Anterior cingulate cortex (tissue), 58 donors: ENCODE data around the gene ENTPD2.
A peak's percentile ranks its signal among the peaks of the same experiment; 100 is the strongest.

Experiments
- DNase-seq, 58 donors: peaks; one replicate each; lab custom pipeline; 2025; lab: John Stamatoyannopoulos, UW

The ENTPD2 gene

GRCh38 chr9:137080260-137081122, 26.6 kb upstream of the ENTPD2 start:
- no peak for DNase-seq

GRCh38 chr9:137079401-137079787, 25.5 kb upstream of the ENTPD2 start:
- DNase-seq, result no peak

- no peak for DNase-seq
Observed at GRCh38 chr9:137078701-137079400, 25.0 kb upstream of the ENTPD2 start.

- DNase-seq, result peak in 1 of 58 donors; percentile 19
Observed at GRCh38 chr9:137077758-137078693, 24.2 kb upstream of the ENTPD2 start.

- peak in 54 of 58 donors; percentile 19 to 90 (median 72) for DNase-seq
Observed at GRCh38 chr9:137077010-137077747, 23.3 kb upstream of the ENTPD2 start, which contains the start of gene UAP1L1. Gene UAP1L1, plus strand, starts transcription at chr9:137077517. Its CDS starts 16 bp downstream, at chr9:137077533.

GRCh38 chr9:137076636-137077009, 22.8 kb upstream of the ENTPD2 start:
- no peak for DNase-seq

GRCh38 chr9:137075275-137075775, 21.5 kb upstream of the ENTPD2 start:
- DNase-seq, result no peak

GRCh38 chr9:137074657-137075274, 20.9 kb upstream of the ENTPD2 start:
- no peak for DNase-seq

GRCh38 chr9:137073992-137074399, 20.1 kb upstream of the ENTPD2 start:
- DNase-seq, result no peak

- no peak for DNase-seq
Observed at GRCh38 chr9:137071282-137071681, 17.4 kb upstream of the ENTPD2 start.

GRCh38 chr9:137070906-137071275, 17.0 kb upstream of the ENTPD2 start:
- DNase-seq, result peak in 53 of 58 donors; percentile 25 to 92 (median 77)

GRCh38 chr9:137070201-137070905, 16.5 kb upstream of the ENTPD2 start, which contains the start of gene SAPCD2:
Gene SAPCD2, minus strand, starts transcription at chr9:137070557. Its CDS starts 97 bp downstream, at chr9:137070460.
- peak in 56 of 58 donors; percentile 22 to 91 (median 78) for DNase-seq

- DNase-seq, result no peak
Observed at GRCh38 chr9:137069508-137070091, 15.7 kb upstream of the ENTPD2 start.

- peak in 1 of 58 donors; percentile 29 for DNase-seq
Observed at GRCh38 chr9:137068539-137069507, 15.0 kb upstream of the ENTPD2 start.

- peak in 53 of 58 donors; percentile 7 to 84 (median 60) for DNase-seq
Observed at GRCh38 chr9:137067860-137068538, 14.1 kb upstream of the ENTPD2 start.
